AG04449 (cell line): ENCODE results near the gene HM13.
A peak's percentile ranks its signal among the peaks of the same experiment; 100 is the strongest.
"Not testable (repeated sequence)": the region's sequence is repeated elsewhere in the genome, so short reads cannot be mapped to it uniquely, and the experiment has no call there.

Experiments
- CTCF ChIA-PET: fragments of 350-600 bp; formaldehyde crosslinking; extraction: SDS; loops from one replicate; lab custom pipeline; 2021; ENCODE audit warnings: antibody characterized with exemption; lab: Yijun Ruan, JAX
- POLR2A ChIA-PET: fragments of 400-600, 350-600 bp; formaldehyde crosslinking; extraction: SDS; loops from one replicate; lab custom pipeline; 2020; ENCODE audit warnings: antibody characterized with exemption, inconsistent platforms; lab: Yijun Ruan, JAX
- DNase-seq: peaks from one replicate; pipeline ENCODE4 v3.0.0-alpha.2; 2010; ENCODE audit warnings: low read depth, low spot score
- H3K4me3 ChIP-seq: 2 replicates; pipeline ENCODE4 v1.5.1; 2011; ENCODE audit warnings: low read depth, mild to moderate bottlenecking, control low read depth, low read length
- TF ChIP-seq, protein P1 (sequence below): IDR thresholded peaks from one replicate; pipeline ENCODE4 v1.5.1; 2011; ENCODE audit warnings: mild to moderate bottlenecking, moderate library complexity, low read length, control low read depth, inconsistent platforms; ENCODE audit not compliant: insufficient read depth; ENCODE audit errors: missing control alignments

The HM13 gene

DNA sequence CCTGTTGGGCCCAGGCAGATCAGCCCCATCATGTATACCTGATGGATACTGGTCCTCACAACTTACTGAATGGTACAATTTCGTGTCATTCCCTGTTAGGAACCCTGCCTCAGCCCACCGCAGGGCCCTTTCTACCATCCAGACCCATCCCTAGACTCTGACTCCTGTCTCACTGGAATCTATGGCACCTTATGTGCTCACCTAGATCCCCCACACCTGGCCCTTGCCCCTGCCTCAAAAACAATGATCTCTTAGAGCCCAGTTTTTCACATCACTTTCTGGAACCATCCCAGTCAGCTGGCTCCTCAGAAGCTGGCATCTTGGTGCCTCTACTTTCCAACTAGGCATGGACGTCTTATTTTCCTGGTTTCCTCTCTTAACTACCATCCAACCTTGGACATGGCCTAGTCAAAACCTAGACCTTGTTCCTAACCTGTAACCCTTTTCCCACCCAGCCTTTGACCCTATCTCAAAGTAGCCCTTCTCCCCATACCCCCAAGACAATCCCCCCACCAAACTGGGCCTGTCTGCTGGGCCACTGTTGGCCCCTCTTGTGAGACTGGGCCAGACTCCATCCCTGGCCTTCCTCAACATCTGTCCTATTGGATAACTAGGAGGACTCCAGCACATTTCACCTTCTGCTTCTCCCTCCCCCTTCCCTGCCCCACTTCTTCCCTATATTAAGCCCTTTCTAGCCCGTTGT lies 981 bp downstream of the HM13 start:
- ChIA-PET POLR2A (interaction anchor here (1.5 kb wide), 1 partner anchor 26 kb away, joined by 5 read pairs; no protein-coding TSS in a partner anchor), CTCF (interaction anchor here (1.1 to 9.4 kb wide), 5 partner anchors 13 to 97 kb away, joined by 3 to 76 read pairs (median 5); no protein-coding TSS in a partner anchor)

DNA sequence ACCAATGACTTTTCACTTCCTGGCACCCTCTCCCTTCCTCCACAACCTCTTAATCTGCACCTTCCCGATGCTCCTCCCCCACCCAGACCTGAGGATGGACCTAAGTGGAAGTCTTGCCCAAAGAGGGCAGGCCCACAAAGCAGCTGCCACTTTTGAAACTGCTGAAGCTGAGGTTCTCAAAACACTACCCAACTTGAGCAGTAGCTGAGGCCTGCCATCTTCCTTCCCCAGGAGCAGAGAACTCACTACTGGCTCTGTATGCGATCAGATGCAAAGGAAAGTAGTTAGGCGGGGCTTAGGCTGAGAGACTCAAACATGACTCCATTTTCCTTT lies 1.5 kb downstream of the HM13 start:
- DNase-seq: no peak
- TF ChIP-seq, protein P1, sequence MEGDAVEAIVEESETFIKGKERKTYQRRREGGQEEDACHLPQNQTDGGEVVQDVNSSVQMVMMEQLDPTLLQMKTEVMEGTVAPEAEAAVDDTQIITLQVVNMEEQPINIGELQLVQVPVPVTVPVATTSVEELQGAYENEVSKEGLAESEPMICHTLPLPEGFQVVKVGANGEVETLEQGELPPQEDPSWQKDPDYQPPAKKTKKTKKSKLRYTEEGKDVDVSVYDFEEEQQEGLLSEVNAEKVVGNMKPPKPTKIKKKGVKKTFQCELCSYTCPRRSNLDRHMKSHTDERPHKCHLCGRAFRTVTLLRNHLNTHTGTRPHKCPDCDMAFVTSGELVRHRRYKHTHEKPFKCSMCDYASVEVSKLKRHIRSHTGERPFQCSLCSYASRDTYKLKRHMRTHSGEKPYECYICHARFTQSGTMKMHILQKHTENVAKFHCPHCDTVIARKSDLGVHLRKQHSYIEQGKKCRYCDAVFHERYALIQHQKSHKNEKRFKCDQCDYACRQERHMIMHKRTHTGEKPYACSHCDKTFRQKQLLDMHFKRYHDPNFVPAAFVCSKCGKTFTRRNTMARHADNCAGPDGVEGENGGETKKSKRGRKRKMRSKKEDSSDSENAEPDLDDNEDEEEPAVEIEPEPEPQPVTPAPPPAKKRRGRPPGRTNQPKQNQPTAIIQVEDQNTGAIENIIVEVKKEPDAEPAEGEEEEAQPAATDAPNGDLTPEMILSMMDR: no peak
- H3K4me3 ChIP-seq: peak overlapping the region; percentile 99
- ChIA-PET CTCF (interaction anchor here (1.1 to 9.4 kb wide), 5 partner anchors 12 to 97 kb away, joined by 3 to 76 read pairs (median 5); no protein-coding TSS in a partner anchor), POLR2A (interaction anchor here (1.5 kb wide), 1 partner anchor 26 kb away, joined by 5 read pairs; no protein-coding TSS in a partner anchor)

More for the DNA sequence above, 981 bp downstream of the HM13 start:
- no peak for DNase-seq
- H3K4me3 ChIP-seq: peak overlapping the region; percentile 99
- TF ChIP-seq, protein P1: no peak

DNA sequence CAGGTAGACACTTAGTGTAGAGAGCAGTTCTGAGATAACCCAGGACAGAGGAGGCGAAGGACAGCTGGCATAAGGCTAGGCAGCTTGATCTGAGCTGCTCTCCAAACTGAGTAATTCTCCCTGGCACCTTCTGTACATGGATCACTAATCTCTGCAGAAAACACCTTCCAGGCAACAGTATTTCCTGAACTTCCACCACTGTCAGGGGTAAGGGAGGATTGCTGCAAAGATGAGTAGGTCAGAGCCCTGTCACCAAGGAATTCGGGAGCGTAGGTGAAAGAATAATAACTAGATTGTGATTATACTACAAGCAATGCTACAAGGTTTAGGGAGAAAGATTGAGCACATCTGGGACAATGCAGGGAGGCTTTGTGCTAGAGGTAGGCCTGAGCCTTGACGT lies 1.9 kb downstream of the HM13 start:
- H3K4me3 ChIP-seq: peak overlapping the region; percentile 99
- no peak for DNase-seq
- POLR2A ChIA-PET: interaction anchor here (1.5 kb wide), 1 partner anchor 26 kb away, joined by 5 read pairs; no protein-coding TSS in a partner anchor
- TF ChIP-seq, protein P1: no peak
- CTCF ChIA-PET: interaction anchor here (1.1 to 9.4 kb wide), 5 partner anchors 12 to 96 kb away, joined by 3 to 76 read pairs (median 5); no protein-coding TSS in a partner anchor

DNA sequence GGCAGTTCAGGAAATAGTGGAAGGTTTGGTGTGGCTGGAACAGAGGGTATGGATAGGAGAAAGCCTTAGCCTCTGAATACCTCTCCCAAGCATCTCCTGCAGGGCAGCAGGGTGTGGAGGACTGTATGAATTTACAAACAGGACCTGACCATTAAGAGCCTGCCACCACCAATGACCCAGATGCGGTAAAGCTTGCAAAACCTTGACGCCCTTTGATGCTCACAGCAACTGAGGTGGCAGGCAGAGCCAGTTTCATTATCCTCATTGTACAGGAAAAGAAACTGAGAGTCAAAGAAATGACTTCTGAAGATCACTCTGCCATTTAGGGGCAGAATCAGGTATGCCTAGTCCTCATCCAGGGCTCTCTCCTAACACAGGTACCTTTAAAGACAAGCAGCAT lies 2.4 kb downstream of the HM13 start:
- ChIA-PET POLR2A (no interaction called here), CTCF (interaction anchor here (1.1 to 9.4 kb wide), 7 partner anchors 14 to 96 kb away, joined by 3 to 72 read pairs (median 5); no protein-coding TSS in a partner anchor)
- TF ChIP-seq, protein P1: no peak
- peak overlapping the region; percentile 99; the same call in 1 of the 2 replicates for H3K4me3 ChIP-seq
- no peak for DNase-seq

DNA sequence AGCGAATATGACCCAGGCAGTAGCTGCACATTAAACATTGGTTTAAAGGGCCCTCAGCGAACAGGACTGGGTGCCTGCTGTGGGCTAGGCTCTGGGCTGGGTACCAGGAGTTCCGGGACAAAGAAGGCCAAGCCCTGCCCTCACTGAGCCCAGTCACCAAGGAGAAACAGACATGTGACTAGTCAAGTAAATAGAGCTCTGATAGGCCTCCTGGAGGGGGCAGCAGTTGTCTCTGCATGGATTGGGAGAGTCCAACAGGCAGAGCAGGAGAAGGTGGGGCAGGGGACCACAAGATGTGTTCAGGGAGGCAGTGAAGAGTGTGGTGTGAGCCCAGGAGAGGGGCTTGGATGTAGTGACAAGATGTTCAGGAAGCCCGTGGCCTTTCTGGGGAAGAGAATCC lies 3.1 kb downstream of the HM13 start:
- TF ChIP-seq, protein P1: no peak
- 0 out of 2 replicates have a peak overlapping the region, but pooled peaks have one; percentile 2 for H3K4me3 ChIP-seq
- POLR2A ChIA-PET: no interaction called here
- CTCF ChIA-PET: interaction anchor here (0.8 to 9.4 kb wide), 9 partner anchors 12 to 95 kb away, joined by 3 to 72 read pairs (median 3); no protein-coding TSS in a partner anchor
- no peak for DNase-seq

DNA sequence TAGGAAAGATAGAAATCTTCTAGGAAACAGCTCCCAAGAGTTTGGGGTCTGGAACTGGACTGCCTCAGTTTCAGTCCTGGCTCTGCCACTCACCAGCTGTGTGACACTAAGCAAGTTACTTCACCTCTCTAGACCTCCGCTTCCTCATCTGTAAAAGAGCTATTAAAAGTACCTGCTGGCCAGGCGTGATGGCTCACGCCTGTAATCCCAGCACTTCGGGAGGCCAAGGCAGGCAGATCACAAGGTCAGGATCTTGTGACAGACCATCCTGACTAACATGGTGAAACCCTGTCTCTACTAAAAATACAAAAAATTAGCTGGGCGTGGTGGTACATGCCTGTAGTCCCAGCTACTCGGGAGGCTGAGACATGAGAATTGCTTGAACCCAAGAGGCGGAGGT lies 7.0 kb downstream of the HM13 start:
- CTCF ChIA-PET: interaction anchor here (0.6 to 9.4 kb wide), 9 partner anchors 8 to 95 kb away, joined by 3 to 72 read pairs (median 5); no protein-coding TSS in a partner anchor

More for the DNA sequence above, 7.0 kb downstream of the HM13 start:
- POLR2A ChIA-PET: interaction anchor here (0.7 to 1.1 kb wide), 2 partner anchors 23 to 81 kb away, joined by 3 read pairs; no protein-coding TSS in a partner anchor
- H3K4me3 ChIP-seq, DNase-seq: not testable (repeated sequence)
